Body of pancreas (tissue), 4 donors: ENCODE measurements around the gene PRRC2C.

Experiments used
- CTCF ChIP-seq, 7 experiments: fragments of 450-650 bp in 4 of 7; fragments of 200-600 bp in 3 of 7; sonication (generic) in 3 of 7; IDR thresholded peaks; one replicate each; pipeline ENCODE4 v1.5.1; 2016 to 2019; ENCODE audit warnings: antibody characterized with exemption in 7 of 7
- POLR2A ChIP-seq, 3 donors: fragments of 450-650 bp; IDR thresholded peaks; one replicate each; pipeline ENCODE4 v1.6.1; 2016; ENCODE audit warnings: antibody characterized with exemption in 3 of 3, mild to moderate bottlenecking in 2 of 3

- TF ChIP-seq POLR2A (IDR thresholded peaks at IDR 0.05) = no peak
- no peak for TF ChIP-seq CTCF (IDR thresholded peaks at IDR 0.05)
Measured at GRCh38 chr1:171467626-171468025, 17.7 kb upstream of the PRRC2C start.
